SU-DHL-6 (cell line): Measurements from ENCODE around the gene ST3GAL6.

ENCODE experiments used
- CTCF ChIP-seq: fragments of 200-600 bp; sonication (generic); IDR thresholded peaks from one replicate; pipeline ENCODE4 v1.5.1; 2017; ENCODE audit warnings: antibody characterized with exemption, mild to moderate bottlenecking, low read length, moderate library complexity; ENCODE audit not compliant: insufficient read depth, poor library complexity, severe bottlenecking
- EZH2phosphoT487 ChIP-seq: fragments of 200-600 bp; sonication (generic), shearing (Covaris generic); conservative IDR thresholded peaks from 2 replicates; pipeline ENCODE4 v1.6.1; 2018; ENCODE audit warnings: mild to moderate bottlenecking, antibody characterized with exemption, low read length, moderate library complexity, mixed read lengths

- TF ChIP-seq CTCF (no peak), EZH2phosphoT487 (no peak)
Observed at GRCh38 chr3:98805571-98805970, 42.4 kb downstream of the ST3GAL6 start.
